K562 (cell line): ENCODE results near the gene RTBDN. TPM values are rescaled to one million over a fixed set of nuclear protein-coding genes. Genes with fewer than 3 reads are reported as not detected.

Experiments
- CHD1 ChIP-seq: fragments of 200-600 bp; sonication (generic); IDR thresholded peaks from one replicate; pipeline ENCODE4 v1.6.1; 2012; ENCODE audit warnings: mild to moderate bottlenecking, moderate library complexity, low read length, inconsistent platforms
- DACH1 ChIP-seq: fragments of 450-650 bp; IDR thresholded peaks from 2 replicates; pipeline ENCODE4 v1.6.1; 2018; ENCODE audit not compliant: partially characterized antibody
- ESRRB ChIP-seq: fragments of 250-450 bp; sonication (Bioruptor Pico); IDR thresholded peaks from 2 replicates; pipeline ENCODE4 v1.5.0; 2020; ENCODE audit warnings: mild to moderate bottlenecking, moderate library complexity, borderline replicate concordance
- GTF2E2 ChIP-seq: fragments of 200-800 bp; sonication (Bioruptor generic); IDR thresholded peaks from 2 replicates; pipeline ENCODE4 v1.6.1; 2016; ENCODE audit warnings: missing genetic modification characterization, missing compliant biosample characterization
- LCOR ChIP-seq: sonication (generic); formaldehyde crosslinking; IDR thresholded peaks from 2 replicates; pipeline ENCODE4 v1.8.0; 2022; ENCODE audit warnings: mild to moderate bottlenecking, missing genetic modification reagents
- POLR3A ChIP-seq: IDR thresholded peaks from 2 replicates; pipeline ENCODE4 v1.6.1; 2011; ENCODE audit warnings: borderline replicate concordance, mild to moderate bottlenecking, moderate library complexity; ENCODE audit not compliant: insufficient read length, insufficient read depth; ENCODE audit errors: extremely low read depth
- RAD21 ChIP-seq, 2 experiments: fragments of 250-450 bp in 1 of 2; fragments of 450-650 bp in 1 of 2; sonication (Bioruptor Pico) in 1 of 2; formaldehyde crosslinking in 1 of 2; IDR thresholded peaks in 1 of 2; conservative IDR thresholded peaks in 1 of 2; 2 replicates each; pipeline versions ENCODE4 v1.4.0 to v1.8.0; 2020 to 2022; ENCODE audit warnings: mild to moderate bottlenecking in 2 of 2, moderate library complexity in 1 of 2
- SIN3A ChIP-seq, 2 experiments: fragments of 150-350 bp in 1 of 2; IDR thresholded peaks; 2 replicates each; pipeline ENCODE4 v1.6.1; 2011 to 2016; ENCODE audit warnings: borderline replicate concordance in 2 of 2, low read depth in 2 of 2, low read length in 2 of 2, mild to moderate bottlenecking in 2 of 2, moderate library complexity in 2 of 2; ENCODE audit not compliant: control insufficient read depth in 1 of 2
- SMAD1 ChIP-seq: fragments of 150-350 bp; IDR thresholded peaks from 2 replicates; pipeline ENCODE4 v1.6.1; 2014; ENCODE audit warnings: low read length, low read depth; ENCODE audit not compliant: partially characterized antibody
- SMARCE1 ChIP-seq: fragments of 450-650 bp; IDR thresholded peaks from 2 replicates; pipeline ENCODE4 v1.7.1; 2016; ENCODE audit warnings: mild to moderate bottlenecking
- SP1 ChIP-seq: sonication (generic); formaldehyde crosslinking; IDR thresholded peaks from 2 replicates; pipeline ENCODE4 v1.8.1; 2022; ENCODE audit warnings: mild to moderate bottlenecking, missing genetic modification reagents
- TEAD2 ChIP-seq: fragments of 450-650 bp; IDR thresholded peaks from 2 replicates; pipeline ENCODE4 v1.6.1; 2016; ENCODE audit warnings: missing genetic modification characterization, control low read depth, missing compliant biosample characterization
- TGIF2 ChIP-seq: sonication (generic); formaldehyde crosslinking; IDR thresholded peaks from 2 replicates; pipeline ENCODE4 v1.8.1; 2022; ENCODE audit warnings: mild to moderate bottlenecking, missing genetic modification reagents, moderate library complexity
- polyA plus RNA-seq, 8 experiments: library from polyadenylated mRNA; depleted of rRNA in 4 of 8; stranded (reverse) in 5 of 8; unstranded in 3 of 8; fragments of >200 nt; fragmentation: Nextera tagmentation in 2 of 8; fragmentation: Illumina TruSeq in 1 of 8; extraction: Ambion mirVana in 2 of 8; extraction: Trizol in 1 of 8; gene quantifications; 2 replicates each; pipeline versions ENCODE4 v1.2.1 to v1.2.3, GENCODE V29; 2011 to 2014; ENCODE audit warnings: inconsistent platforms in 1 of 8, missing spikeins in 1 of 8
- total RNA-seq, 7 experiments: library from RNA; depleted of rRNA in 6 of 7; stranded (reverse); fragments of >200 nt in 6 of 7; fragmentation: Illumina TruSeq in 2 of 7; extraction: Trizol in 2 of 7; gene quantifications; 2 replicates each; pipeline versions ENCODE4 v1.2.1 to v1.2.3, GENCODE V29; 2011 to 2021; ENCODE audit warnings: low replicate concordance in 1 of 7
- TF ChIP-seq, protein P1 (sequence below): fragments of 250-450 bp; sonication (Bioruptor Pico); IDR thresholded peaks from 2 replicates; pipeline ENCODE4 v1.8.0; 2021; ENCODE audit warnings: moderate library complexity, mild to moderate bottlenecking, inconsistent platforms
- TF ChIP-seq, protein P2 (sequence below), 2 experiments: fragments of 450-650 bp in 1 of 2; sonication (generic) in 1 of 2; formaldehyde crosslinking in 1 of 2; IDR thresholded peaks in 1 of 2; conservative IDR thresholded peaks in 1 of 2; 2 replicates each; pipeline versions ENCODE4 v1.6.1 to v1.8.1; 2016 to 2023; ENCODE audit warnings: mild to moderate bottlenecking in 2 of 2, moderate library complexity in 2 of 2, inconsistent platforms in 1 of 2, missing genetic modification reagents in 1 of 2
- TF ChIP-seq, protein P3 (sequence below): fragments of 450-650 bp; IDR thresholded peaks from one replicate; pipeline ENCODE4 v1.6.1; 2018; ENCODE audit warnings: mild to moderate bottlenecking, moderate library complexity; ENCODE audit not compliant: partially characterized antibody
- TF ChIP-seq, protein P4 (sequence below): fragments of 250-450 bp; sonication (Bioruptor Pico); IDR thresholded peaks from 2 replicates; pipeline ENCODE4 v1.8.0; 2022; ENCODE audit warnings: moderate library complexity, mild to moderate bottlenecking, inconsistent platforms
- TF ChIP-seq, protein P5 (sequence below): fragments of 450-650 bp; IDR thresholded peaks from 2 replicates; pipeline ENCODE4 v1.7.0; 2016; ENCODE audit warnings: borderline replicate concordance

The RTBDN gene
- total and polyA plus RNA-seq, 9 of the 15 experiments (the other 6 are each of a cell fraction or from before 2014, with no cell fraction given), result 0.20 to 2.3 (median 0.72) TPM; not detected in 1

DNA sequence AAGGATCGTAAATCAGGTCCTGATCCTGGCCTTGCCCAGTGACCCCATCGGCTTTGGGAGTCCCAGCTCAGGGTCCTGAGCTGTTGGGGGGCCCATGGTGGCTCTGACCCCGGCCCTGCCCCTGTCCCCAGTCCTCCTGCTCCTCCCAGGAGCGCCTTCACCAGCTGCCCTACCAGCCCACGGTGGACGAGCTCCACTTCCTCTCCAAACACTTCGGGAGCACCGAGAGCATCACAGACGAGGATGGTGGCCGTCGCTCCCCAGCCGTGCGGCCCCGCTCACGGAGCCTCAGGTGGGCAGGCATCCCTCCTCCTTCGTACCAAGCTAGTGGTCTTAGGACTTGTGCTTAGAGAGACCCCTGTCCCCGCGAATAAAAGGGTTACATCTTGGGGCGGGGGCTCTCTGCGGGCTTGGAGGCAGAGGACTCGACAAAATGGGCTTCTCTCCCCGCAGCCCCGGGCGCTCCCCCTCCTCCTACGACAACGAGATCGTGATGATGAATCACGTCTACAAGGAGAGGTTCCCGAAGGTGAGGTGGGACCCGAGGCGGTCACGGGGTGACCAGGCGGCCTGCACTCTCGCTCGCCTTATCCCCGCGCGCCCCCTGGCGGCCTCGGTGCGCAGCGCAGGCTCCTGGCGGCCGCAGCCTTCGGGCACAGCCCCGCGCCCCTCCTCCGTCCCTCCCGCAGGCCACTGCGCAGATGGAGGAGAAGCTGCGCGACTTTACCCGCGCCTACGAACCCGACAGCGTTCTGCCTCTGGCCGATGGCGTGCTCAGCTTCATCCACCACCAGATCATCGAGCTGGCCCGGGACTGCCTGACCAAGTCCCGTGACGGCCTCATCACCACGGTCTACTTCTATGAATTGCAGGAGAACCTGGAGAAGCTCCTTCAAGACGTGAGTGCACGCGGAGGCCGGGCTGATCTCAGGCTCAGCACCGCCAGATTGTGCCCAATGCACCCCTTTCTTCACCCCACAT lies 13.1 kb upstream of the RTBDN start (continued):
- TF ChIP-seq CHD1 (no peak), ESRRB (CRISPR knock-in tag) (no peak), TGIF2 (CRISPR knock-in tag) (no peak), SMARCE1 (no peak), LCOR (CRISPR knock-in tag) (no peak), DACH1 (peak; percentile 12), SP1 (CRISPR knock-in tag) (peak; percentile 65), TEAD2 (tag) (no peak), RAD21 (CRISPR knock-in tag; conservative IDR thresholded peaks at IDR 0.05 in 1 of 2, IDR thresholded peaks at IDR 0.05 in 1 of 2) (peak; percentile 93 to 98), SIN3A (IDR thresholded peaks at IDR 0.05; ENCODE audit: borderline replicate concordance in 2 of 2, control insufficient read depth in 1 of 2, low read depth in 2 of 2, low read length in 2 of 2) (no peak), POLR3A (no peak), SMAD1 (no peak), GTF2E2 (no peak)
- TF ChIP-seq, protein P1, sequence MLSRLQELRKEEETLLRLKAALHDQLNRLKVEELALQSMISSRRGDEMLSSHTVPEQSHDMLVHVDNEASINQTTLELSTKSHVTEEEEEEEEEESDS, result no peak
- TF ChIP-seq, protein P2, sequence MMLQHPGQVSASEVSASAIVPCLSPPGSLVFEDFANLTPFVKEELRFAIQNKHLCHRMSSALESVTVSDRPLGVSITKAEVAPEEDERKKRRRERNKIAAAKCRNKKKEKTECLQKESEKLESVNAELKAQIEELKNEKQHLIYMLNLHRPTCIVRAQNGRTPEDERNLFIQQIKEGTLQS (IDR thresholded peaks at IDR 0.05), result peak; percentile 49
- TF ChIP-seq, protein P2 (CRISPR knock-in tag; conservative IDR thresholded peaks at IDR 0.05), result no peak
- TF ChIP-seq, protein P3, sequence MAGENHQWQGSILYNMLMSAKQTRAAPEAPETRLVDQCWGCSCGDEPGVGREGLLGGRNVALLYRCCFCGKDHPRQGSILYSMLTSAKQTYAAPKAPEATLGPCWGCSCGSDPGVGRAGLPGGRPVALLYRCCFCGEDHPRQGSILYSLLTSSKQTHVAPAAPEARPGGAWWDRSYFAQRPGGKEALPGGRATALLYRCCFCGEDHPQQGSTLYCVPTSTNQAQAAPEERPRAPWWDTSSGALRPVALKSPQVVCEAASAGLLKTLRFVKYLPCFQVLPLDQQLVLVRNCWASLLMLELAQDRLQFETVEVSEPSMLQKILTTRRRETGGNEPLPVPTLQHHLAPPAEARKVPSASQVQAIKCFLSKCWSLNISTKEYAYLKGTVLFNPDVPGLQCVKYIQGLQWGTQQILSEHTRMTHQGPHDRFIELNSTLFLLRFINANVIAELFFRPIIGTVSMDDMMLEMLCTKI, result no peak
- TF ChIP-seq, protein P4, sequence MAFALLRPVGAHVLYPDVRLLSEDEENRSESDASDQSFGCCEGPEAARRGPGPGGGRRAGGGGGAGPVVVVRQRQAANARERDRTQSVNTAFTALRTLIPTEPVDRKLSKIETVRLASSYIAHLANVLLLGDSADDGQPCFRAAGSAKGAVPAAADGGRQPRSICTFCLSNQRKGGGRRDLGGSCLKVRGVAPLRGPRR (CRISPR knock-in tag), result no peak
- TF ChIP-seq, protein P5, sequence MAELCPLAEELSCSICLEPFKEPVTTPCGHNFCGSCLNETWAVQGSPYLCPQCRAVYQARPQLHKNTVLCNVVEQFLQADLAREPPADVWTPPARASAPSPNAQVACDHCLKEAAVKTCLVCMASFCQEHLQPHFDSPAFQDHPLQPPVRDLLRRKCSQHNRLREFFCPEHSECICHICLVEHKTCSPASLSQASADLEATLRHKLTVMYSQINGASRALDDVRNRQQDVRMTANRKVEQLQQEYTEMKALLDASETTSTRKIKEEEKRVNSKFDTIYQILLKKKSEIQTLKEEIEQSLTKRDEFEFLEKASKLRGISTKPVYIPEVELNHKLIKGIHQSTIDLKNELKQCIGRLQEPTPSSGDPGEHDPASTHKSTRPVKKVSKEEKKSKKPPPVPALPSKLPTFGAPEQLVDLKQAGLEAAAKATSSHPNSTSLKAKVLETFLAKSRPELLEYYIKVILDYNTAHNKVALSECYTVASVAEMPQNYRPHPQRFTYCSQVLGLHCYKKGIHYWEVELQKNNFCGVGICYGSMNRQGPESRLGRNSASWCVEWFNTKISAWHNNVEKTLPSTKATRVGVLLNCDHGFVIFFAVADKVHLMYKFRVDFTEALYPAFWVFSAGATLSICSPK, result no peak
